SK-N-SH treated with all-trans-retinoic acid at 6 μM for 48 hours (cell line): ENCODE data around the gene TOP3A.

ENCODE experiments used
- ATAC-seq: fragments of 200-7000 bp; cut with Tn5 transposase; 3 replicates; pipeline ENCODE4 v1.9.1; 2020; ENCODE audit warnings: mild to moderate bottlenecking, moderate library complexity
- ARNTL ChIP-seq: fragments of 450-650 bp; formaldehyde crosslinking; IDR thresholded peaks from 2 replicates; pipeline ENCODE4 v1.5.0; 2020; ENCODE audit warnings: low read depth, mild to moderate bottlenecking, moderate library complexity, borderline replicate concordance
- BACH2 ChIP-seq: fragments of 250-450 bp; sonication (Bioruptor Pico); IDR thresholded peaks from 2 replicates; pipeline ENCODE4 v1.9.0; 2021; ENCODE audit warnings: mild to moderate bottlenecking, borderline replicate concordance
- CREB5 ChIP-seq: fragments of 250-450 bp; sonication (Bioruptor Pico); IDR thresholded peaks from 2 replicates; pipeline ENCODE4 v1.5.1; 2020; ENCODE audit warnings: low read depth, mild to moderate bottlenecking, moderate library complexity
- CSRNP3 ChIP-seq: fragments of 250-450 bp; sonication (Bioruptor Pico); IDR thresholded peaks from 2 replicates; pipeline ENCODE4 v1.5.1; 2021; ENCODE audit warnings: mild to moderate bottlenecking, moderate library complexity
- ESRRG ChIP-seq: fragments of 250-450 bp; sonication (Bioruptor Pico); IDR thresholded peaks from 2 replicates; pipeline ENCODE4 v1.6.1; 2021; ENCODE audit warnings: mild to moderate bottlenecking
- GLIS3 ChIP-seq: fragments of 250-450 bp; sonication (Bioruptor Pico); IDR thresholded peaks from 2 replicates; pipeline ENCODE4 v1.5.0; 2020; ENCODE audit warnings: mild to moderate bottlenecking, moderate library complexity
- ISL1 ChIP-seq: fragments of 250-450 bp; sonication (Bioruptor Pico); IDR thresholded peaks from 2 replicates; pipeline ENCODE4 v2.1.2; 2022; ENCODE audit warnings: mild to moderate bottlenecking, moderate library complexity
- OSR1 ChIP-seq: fragments of 250-450 bp; sonication (Bioruptor Pico); IDR thresholded peaks from 2 replicates; pipeline ENCODE4 v1.8.0; 2022; ENCODE audit warnings: moderate library complexity, mild to moderate bottlenecking, inconsistent platforms
- PATZ1 ChIP-seq: fragments of 250-450 bp; sonication (Bioruptor Pico); IDR thresholded peaks from 2 replicates; pipeline ENCODE4 v1.8.0; 2020; ENCODE audit warnings: mild to moderate bottlenecking, moderate library complexity, borderline replicate concordance
- POU6F1 ChIP-seq: fragments of 250-450 bp; sonication (Bioruptor Pico); IDR thresholded peaks from 2 replicates; pipeline ENCODE4 v1.8.0; 2021; ENCODE audit warnings: low read depth, mild to moderate bottlenecking, moderate library complexity, borderline replicate concordance
- PPARA ChIP-seq: fragments of 250-450 bp; sonication (Bioruptor Pico); IDR thresholded peaks from 2 replicates; pipeline ENCODE4 v1.5.0; 2020; ENCODE audit warnings: mild to moderate bottlenecking, borderline replicate concordance
- RARB ChIP-seq: fragments of 250-450 bp; sonication (Bioruptor Pico); IDR thresholded peaks from 2 replicates; pipeline ENCODE4 v1.8.0; 2021; ENCODE audit warnings: mild to moderate bottlenecking, moderate library complexity
- SNAI2 ChIP-seq: fragments of 250-450 bp; sonication (Bioruptor Pico); IDR thresholded peaks from 2 replicates; pipeline ENCODE4 v1.5.0; 2020; ENCODE audit warnings: mild to moderate bottlenecking, moderate library complexity
- TCF4 ChIP-seq: fragments of 250-450 bp; sonication (Bioruptor Pico); IDR thresholded peaks from 2 replicates; pipeline ENCODE4 v1.8.0; 2021; ENCODE audit warnings: mild to moderate bottlenecking, moderate library complexity, borderline replicate concordance
- TOX ChIP-seq: fragments of 250-450 bp; sonication (Bioruptor Pico); IDR thresholded peaks from 2 replicates; pipeline ENCODE4 v1.8.0; 2021; ENCODE audit warnings: mild to moderate bottlenecking, moderate library complexity, borderline replicate concordance
- TSHZ2 ChIP-seq: fragments of 250-450 bp; sonication (Bioruptor Pico); IDR thresholded peaks from 2 replicates; pipeline ENCODE4 v1.5.0; 2020; ENCODE audit warnings: mild to moderate bottlenecking, moderate library complexity
- ZC3H10 ChIP-seq: fragments of 250-450 bp; sonication (Bioruptor Pico); IDR thresholded peaks from 2 replicates; pipeline ENCODE4 v1.5.1; 2021; ENCODE audit warnings: mild to moderate bottlenecking, moderate library complexity
- ZFP3 ChIP-seq: fragments of 250-450 bp; sonication (Bioruptor Pico); IDR thresholded peaks from 2 replicates; pipeline ENCODE4 v1.5.0; 2020; ENCODE audit warnings: mild to moderate bottlenecking, moderate library complexity
- ZFP30 ChIP-seq: fragments of 450-650 bp; formaldehyde crosslinking; IDR thresholded peaks from 2 replicates; pipeline ENCODE4 v1.5.0; 2022; ENCODE audit warnings: mild to moderate bottlenecking, moderate library complexity
- ZNF565 ChIP-seq: fragments of 450-650 bp; formaldehyde crosslinking; conservative IDR thresholded peaks from 2 replicates; pipeline ENCODE4 v1.5.0; 2020; ENCODE audit warnings: low read depth, mild to moderate bottlenecking, moderate library complexity
- ZNF70 ChIP-seq: fragments of 450-650 bp; formaldehyde crosslinking; IDR thresholded peaks from 2 replicates; pipeline ENCODE4 v1.5.0; 2020; ENCODE audit warnings: mild to moderate bottlenecking, moderate library complexity
- ZNF8 ChIP-seq: fragments of 450-650 bp; formaldehyde crosslinking; IDR thresholded peaks from 2 replicates; pipeline ENCODE4 v1.5.0; 2020; ENCODE audit warnings: mild to moderate bottlenecking, moderate library complexity

The TOP3A gene

GRCh38 chr17:18225642-18226283, 89.0 kb downstream of the TOP3A start:
- TF ChIP-seq TOX (CRISPR knock-in tag) (no peak), ZC3H10 (CRISPR knock-in tag) (no peak), PPARA (CRISPR knock-in tag) (no peak), ARNTL (CRISPR knock-in tag) (no peak), PATZ1 (CRISPR knock-in tag) (no peak), GLIS3 (no peak), ISL1 (CRISPR knock-in tag) (no peak)
- peak; percentile 23 for ATAC-seq

GRCh38 chr17:18225121-18225641, 89.6 kb downstream of the TOP3A start, which contains the start of gene LLGL1:
Gene LLGL1 (plus strand): TSS chr17:18225635. CDS start chr17:18225683, 48 bp downstream.
- peak; percentile 97 for ATAC-seq
- TF ChIP-seq CREB5 (CRISPR knock-in tag): no peak
- no peak for TF ChIP-seq ZNF8 (CRISPR knock-in tag)
- no peak for TF ChIP-seq BACH2 (CRISPR knock-in tag)
- no peak for TF ChIP-seq ZNF565 (CRISPR knock-in tag)
- TF ChIP-seq RARB (CRISPR knock-in tag): no peak
- no peak for TF ChIP-seq OSR1 (CRISPR knock-in tag)
- no peak for TF ChIP-seq ZFP3 (CRISPR knock-in tag)
- no peak for TF ChIP-seq PPARA (CRISPR knock-in tag)

- peak; percentile 90 for TF ChIP-seq ZFP3 (CRISPR knock-in tag)
- TF ChIP-seq ZC3H10 (CRISPR knock-in tag): no peak
- ATAC-seq: no peak
Measured at GRCh38 chr17:18224387-18225120, 90.2 kb downstream of the TOP3A start.

- TF ChIP-seq ARNTL (CRISPR knock-in tag): no peak
- no peak for TF ChIP-seq CSRNP3
- TF ChIP-seq TCF4 (CRISPR knock-in tag): no peak
- TF ChIP-seq GLIS3: no peak
- TF ChIP-seq PPARA (CRISPR knock-in tag): no peak
- TF ChIP-seq ZFP30 (CRISPR knock-in tag): no peak
- TF ChIP-seq ZNF565 (CRISPR knock-in tag): no peak
- TF ChIP-seq POU6F1 (CRISPR knock-in tag): no peak
- TF ChIP-seq PATZ1 (CRISPR knock-in tag): no peak
- TF ChIP-seq TSHZ2: no peak
- TF ChIP-seq SNAI2 (CRISPR knock-in tag): no peak
- no peak for TF ChIP-seq ZNF70
- TF ChIP-seq ZC3H10 (CRISPR knock-in tag): no peak
- no peak for TF ChIP-seq ESRRG (CRISPR knock-in tag)
- no peak for ATAC-seq
Measured at GRCh38 chr17:18224053-18224386, 90.8 kb downstream of the TOP3A start.
